IPS DF 6.9 (cell line): ENCODE measurements around the gene FBP1.

Source experiments
- DNase-seq: peaks from one replicate; pipeline ENCODE4 v3.0.0-alpha.2; 2013; ENCODE audit warnings: low read depth, low spot score
- H3K27ac ChIP-seq: one replicate; pipeline ENCODE4 v1.5.1; 2013; ENCODE audit warnings: low read length, control low read depth
- H3K27me3 ChIP-seq: 2 replicates; pipeline ENCODE4 v1.6.1; 2013; ENCODE audit warnings: mild to moderate bottlenecking, low read length; ENCODE audit not compliant: control insufficient read depth, insufficient read depth
- H3K36me3 ChIP-seq: 2 replicates; pipeline ENCODE4 v1.6.1; 2013; ENCODE audit warnings: low read length; ENCODE audit not compliant: control insufficient read depth, insufficient read depth
- H3K4me1 ChIP-seq: 2 replicates; pipeline ENCODE4 v1.6.1; 2013; ENCODE audit warnings: low read length; ENCODE audit not compliant: control insufficient read depth, insufficient read depth
- H3K4me3 ChIP-seq: 2 replicates; pipeline ENCODE4 v1.5.1; 2013; ENCODE audit warnings: mild to moderate bottlenecking, low read length
- H3K9me3 ChIP-seq: 2 replicates; pipeline ENCODE4 v1.6.1; 2013; ENCODE audit warnings: low read length, inconsistent platforms; ENCODE audit not compliant: control insufficient read depth, insufficient read depth
- WGBS: extraction: QIAGEN DNeasy Blood & Tissue Kit; methylation state at CpG from one replicate; pipeline ENCODE4 v1.1.7; 2013; ENCODE audit warnings: mixed read lengths, missing lambda C conversion rate; ENCODE audit not compliant: insufficient read length, insufficient coverage; 5-methylcytosine and 5-hydroxymethylcytosine counted together

FBP1 gene

GRCh38 chr9:94655739-94656138, 16.4 kb upstream of the FBP1 start:
- no peaks in the 10 kb centered on the region for H3K27me3 ChIP-seq
- no peaks in the 10 kb centered on the region for H3K9me3 ChIP-seq
- DNase-seq = no peak
- no CpG with 5 or more reads among the region's 10 CpGs for WGBS
- peaks cover 2% of the 10 kb centered on the region for H3K4me1 ChIP-seq
- H3K27ac ChIP-seq = no peak overlapping the region
- no peak overlapping the region for H3K4me3 ChIP-seq
- H3K36me3 ChIP-seq = no peaks in the 10 kb centered on the region

- Histone ChIP-seq H3K9me3 (no peaks in the 10 kb centered on the region), H3K4me3 (no peak overlapping the region), H3K27ac (no peak overlapping the region), H3K4me1 (peaks cover 2% of the 10 kb centered on the region), H3K27me3 (no peaks in the 10 kb centered on the region), H3K36me3 (no peaks in the 10 kb centered on the region)
- DNase-seq = no peak
- no CpG with 5 or more reads among the region's 10 CpGs for WGBS
Measured at GRCh38 chr9:94654165-94654894, 15.0 kb upstream of the FBP1 start.

DNA sequence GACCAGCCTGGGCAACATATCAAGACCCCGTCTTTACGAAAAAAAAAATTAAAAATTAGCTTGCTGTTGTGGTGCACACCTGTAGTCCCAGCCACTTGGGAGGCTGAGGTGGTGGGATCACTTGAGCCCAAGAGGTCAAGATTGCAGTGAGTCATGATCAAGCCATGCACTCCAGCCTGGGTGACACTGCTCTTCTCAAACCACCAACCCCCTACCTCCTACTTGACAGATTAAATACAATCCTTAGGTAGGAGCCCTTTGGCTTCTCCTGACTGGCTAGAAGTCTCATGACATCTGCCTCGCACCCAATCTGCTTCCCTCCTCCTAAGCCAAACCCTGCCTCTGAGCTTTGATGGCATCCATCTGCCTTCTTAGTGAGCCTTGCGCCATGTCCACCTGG, 11.6 kb upstream of the FBP1 start:
- H3K4me1 ChIP-seq = no peaks in the 10 kb centered on the region
- WGBS = no CpG with 5 or more reads among the region's 4 CpGs
- no peaks in the 10 kb centered on the region for H3K36me3 ChIP-seq
- no peaks in the 10 kb centered on the region for H3K9me3 ChIP-seq
- no peak overlapping the region for H3K27ac ChIP-seq
- no peak for DNase-seq
- H3K4me3 ChIP-seq = no peak overlapping the region
- no peaks in the 10 kb centered on the region for H3K27me3 ChIP-seq

DNA sequence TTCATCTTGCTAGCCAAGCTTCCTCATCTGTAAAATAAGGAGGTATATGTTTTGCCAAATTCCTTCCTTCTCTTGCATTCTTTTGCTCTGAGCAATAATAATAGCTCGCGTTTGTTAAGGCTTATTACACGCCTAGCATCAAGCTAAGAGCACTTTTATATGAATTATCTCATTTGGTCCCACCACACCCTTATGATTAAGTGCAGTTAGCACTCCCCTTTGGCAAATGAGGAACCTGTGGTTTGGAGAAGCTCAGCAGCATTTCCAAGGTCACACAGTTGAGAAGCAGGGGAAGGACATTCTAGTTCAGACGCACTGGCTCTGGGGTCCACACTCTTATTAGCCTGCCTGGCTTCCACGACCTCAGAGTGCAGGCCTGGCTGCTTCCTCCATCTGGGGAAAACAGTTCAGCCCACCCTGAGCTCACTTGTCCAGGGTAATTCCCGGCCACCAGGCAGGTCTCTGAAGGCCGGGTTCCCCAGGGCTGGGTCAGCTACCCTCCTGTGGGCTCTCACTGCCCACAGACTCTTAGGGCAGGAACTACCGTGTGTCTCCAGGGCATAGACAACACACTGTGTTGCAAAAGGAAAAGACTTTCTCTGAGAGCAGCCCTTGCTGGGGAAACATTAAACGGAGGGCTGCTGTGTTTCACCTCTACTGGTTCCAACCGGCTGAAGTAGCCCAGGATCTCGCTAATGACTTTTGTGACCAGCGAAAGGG, 9.9 kb upstream of the FBP1 start:
- no peak for DNase-seq
- no peaks in the 10 kb centered on the region for H3K4me1 ChIP-seq
- no peak overlapping the region for H3K27ac ChIP-seq
- WGBS = no CpG with 5 or more reads among the region's 12 CpGs
- H3K4me3 ChIP-seq = no peak overlapping the region
- no peaks in the 10 kb centered on the region for H3K27me3 ChIP-seq
- H3K9me3 ChIP-seq = no peaks in the 10 kb centered on the region
- H3K36me3 ChIP-seq = no peaks in the 10 kb centered on the region

DNA sequence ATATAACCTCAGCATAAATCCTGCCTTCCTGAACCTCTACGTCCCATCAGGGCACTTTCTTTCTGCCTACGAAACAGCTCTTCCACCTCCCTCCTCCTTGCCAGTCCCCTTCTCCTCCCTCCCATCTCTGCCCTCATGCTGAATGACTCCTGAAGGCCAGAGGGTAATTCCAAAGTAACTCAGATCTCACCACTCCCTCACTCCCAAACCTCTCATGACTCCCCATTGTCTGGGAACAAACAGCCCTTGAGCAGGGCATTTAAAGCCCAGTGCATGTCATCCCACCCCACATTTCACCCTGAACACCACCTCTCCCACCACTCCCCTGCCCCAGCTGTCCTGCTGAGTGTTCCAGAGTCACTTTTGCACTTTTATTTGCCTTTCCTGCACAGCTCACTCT, 8.9 kb upstream of the FBP1 start:
- Histone ChIP-seq H3K27me3 (no peaks in the 10 kb centered on the region), H3K4me3 (no peak overlapping the region)

DNA sequence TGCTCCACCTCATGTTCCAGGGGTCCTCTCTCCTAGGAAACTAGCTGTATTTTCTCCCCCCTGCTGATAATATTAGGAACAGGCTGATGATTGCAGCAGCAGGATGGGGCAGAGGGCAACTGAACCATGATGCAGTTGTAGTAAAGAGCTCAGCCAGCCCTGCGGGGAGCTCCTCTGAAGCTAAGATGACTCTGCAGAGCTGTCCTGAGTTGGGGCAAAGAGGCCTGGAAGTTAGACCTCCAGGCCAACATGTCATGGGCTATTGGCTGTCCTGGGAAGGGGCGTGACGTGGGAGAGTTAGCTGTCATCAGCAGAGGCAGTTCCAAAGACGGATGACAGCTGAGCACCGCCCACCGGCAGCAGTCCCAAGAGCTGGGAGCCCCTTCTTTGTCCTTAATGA, 6.6 kb upstream of the FBP1 start:
- Histone ChIP-seq H3K9me3 (no peaks in the 10 kb centered on the region), H3K27ac (no peak overlapping the region), H3K27me3 (peaks cover 4% of the 10 kb centered on the region; the same call in 1 of the 2 replicates), H3K4me1 (no peaks in the 10 kb centered on the region), H3K4me3 (no peak overlapping the region), H3K36me3 (no peaks in the 10 kb centered on the region)
- WGBS = no CpG with 5 or more reads among the region's 6 CpGs
- no peak for DNase-seq

More for the DNA sequence above, 8.9 kb upstream of the FBP1 start:
- DNase-seq = no peak
- no peak overlapping the region for H3K27ac ChIP-seq
- no peaks in the 10 kb centered on the region for H3K9me3 ChIP-seq
- no peaks in the 10 kb centered on the region for H3K36me3 ChIP-seq
- no peaks in the 10 kb centered on the region for H3K4me1 ChIP-seq
- no CpG with 5 or more reads among the region's 2 CpGs for WGBS

GRCh38 chr9:94644543-94644942, 5.2 kb upstream of the FBP1 start:
- no peak for DNase-seq
- H3K27ac ChIP-seq = no peak overlapping the region
- peaks cover 12% of the 10 kb centered on the region; the same call in 1 of the 2 replicates for H3K27me3 ChIP-seq
- H3K4me1 ChIP-seq = no peaks in the 10 kb centered on the region
- no peaks in the 10 kb centered on the region for H3K9me3 ChIP-seq
- WGBS = no CpG with 5 or more reads among the region's 5 CpGs
- H3K4me3 ChIP-seq = no peak overlapping the region
- no peaks in the 10 kb centered on the region for H3K36me3 ChIP-seq

- H3K36me3 ChIP-seq = no peaks in the 10 kb centered on the region
- H3K4me1 ChIP-seq = no peaks in the 10 kb centered on the region
- H3K27me3 ChIP-seq = peaks cover 15% of the 10 kb centered on the region; the same call in 1 of the 2 replicates
- no peak overlapping the region for H3K27ac ChIP-seq
- no peak for DNase-seq
- no peaks in the 10 kb centered on the region for H3K9me3 ChIP-seq
- no peak overlapping the region for H3K4me3 ChIP-seq
- no CpG with 5 or more reads among the region's 4 CpGs for WGBS
Measured at GRCh38 chr9:94643741-94644140, 4.4 kb upstream of the FBP1 start.

GRCh38 chr9:94643176-94643575, 3.9 kb upstream of the FBP1 start:
- Histone ChIP-seq H3K4me1 (no peaks in the 10 kb centered on the region), H3K36me3 (no peaks in the 10 kb centered on the region), H3K4me3 (no peak overlapping the region), H3K9me3 (no peaks in the 10 kb centered on the region), H3K27ac (no peak overlapping the region), H3K27me3 (peaks cover 21% of the 10 kb centered on the region)
- WGBS = no CpG with 5 or more reads among the region's 8 CpGs
- DNase-seq = no peak

- Histone ChIP-seq H3K4me1 (no peaks in the 10 kb centered on the region), H3K4me3 (no peak overlapping the region), H3K9me3 (no peaks in the 10 kb centered on the region), H3K36me3 (no peaks in the 10 kb centered on the region), H3K27ac (no peak overlapping the region), H3K27me3 (peaks cover 25% of the 10 kb centered on the region)
- DNase-seq = no peak
- no CpG with 5 or more reads among the region's 5 CpGs for WGBS
Measured at GRCh38 chr9:94642501-94642900, 3.2 kb upstream of the FBP1 start.
